NCI-H1436 treated with DMSO at 0.1 percent for 48 hours (cell line): Measurements from ENCODE around the gene FNTB.
"Not testable (repeated sequence)": the region's sequence is repeated elsewhere in the genome, so short reads cannot be mapped to it uniquely, and the experiment has no call there.

Source experiments
- DNase-seq: peaks from one replicate; lab custom pipeline; 2025; lab: John Stamatoyannopoulos, UW

The FNTB gene

DNA sequence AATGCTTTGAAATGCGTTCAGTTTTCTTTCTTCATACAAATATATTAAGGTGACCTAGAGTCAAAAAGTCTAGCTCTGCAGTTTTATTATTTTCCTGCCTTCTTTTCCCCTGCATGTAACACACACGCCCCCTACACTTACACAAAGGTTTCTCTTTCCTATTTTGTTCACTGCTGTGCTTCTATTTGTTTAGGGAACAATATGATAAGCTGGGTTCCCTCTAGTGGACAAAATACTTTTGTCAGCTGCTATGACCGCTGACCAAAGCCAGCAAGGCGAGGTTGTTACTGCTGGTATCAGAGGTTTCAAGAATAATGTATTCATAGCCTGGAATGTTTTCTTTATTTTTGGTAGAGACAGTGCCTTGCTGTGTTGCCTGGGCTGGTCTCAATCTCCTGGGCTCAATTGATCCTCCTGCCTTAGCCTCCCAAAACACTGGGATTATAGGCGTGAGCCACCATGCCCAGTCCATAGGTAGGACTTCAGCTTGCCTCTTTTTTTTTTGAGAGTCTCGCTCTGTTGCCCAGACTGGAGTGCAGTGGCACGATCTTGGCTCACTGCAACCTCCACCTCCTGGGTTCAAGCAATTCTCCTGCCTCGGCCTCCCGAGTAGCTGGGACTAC is 33.4 kb downstream of the FNTB start:
- no peak for DNase-seq

DNA sequence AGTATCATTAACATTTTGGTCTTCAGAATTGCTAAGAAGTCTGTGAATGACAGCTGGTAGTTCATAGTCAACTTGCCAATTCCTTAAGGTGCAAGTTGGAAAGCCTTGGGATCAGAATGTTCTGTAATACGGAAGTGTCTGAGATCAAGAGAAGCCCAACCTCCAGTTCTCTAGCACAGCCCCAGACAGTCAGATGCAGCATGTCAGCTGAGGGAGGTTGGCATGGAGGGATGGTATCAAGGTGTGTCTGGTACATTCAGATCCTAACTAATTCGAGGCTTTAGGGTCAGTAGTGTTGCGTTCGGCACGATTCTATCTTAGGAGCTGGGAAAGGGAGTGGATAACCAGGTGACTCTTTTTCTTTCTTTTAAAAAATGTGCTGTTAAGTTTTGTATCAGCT is 38.3 kb downstream of the FNTB start:
- DNase-seq = no peak

DNA sequence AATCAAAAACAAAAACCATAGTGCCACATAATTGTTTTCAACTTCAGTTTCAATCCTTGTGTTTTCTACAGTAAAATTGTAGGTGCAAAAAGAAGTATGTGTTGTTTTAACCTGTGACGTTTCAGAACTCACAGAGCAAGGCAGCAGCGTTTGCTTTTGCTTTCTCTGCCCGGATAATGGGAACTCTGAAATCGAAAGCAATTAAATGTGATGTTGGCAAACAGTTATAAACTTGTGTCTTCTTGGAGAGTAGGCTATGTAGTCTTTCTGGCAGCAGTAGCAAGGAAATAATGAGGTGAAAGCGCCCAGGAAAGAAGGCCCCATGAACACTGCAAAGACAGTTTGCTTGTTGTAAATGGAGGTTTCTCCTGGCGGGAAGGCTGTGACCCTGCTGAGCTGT is 39.1 kb downstream of the FNTB start:
- no peak for DNase-seq

GRCh38 chr14:65026526-65026925 is 39.8 kb downstream of the FNTB start:
- no peak for DNase-seq

DNA sequence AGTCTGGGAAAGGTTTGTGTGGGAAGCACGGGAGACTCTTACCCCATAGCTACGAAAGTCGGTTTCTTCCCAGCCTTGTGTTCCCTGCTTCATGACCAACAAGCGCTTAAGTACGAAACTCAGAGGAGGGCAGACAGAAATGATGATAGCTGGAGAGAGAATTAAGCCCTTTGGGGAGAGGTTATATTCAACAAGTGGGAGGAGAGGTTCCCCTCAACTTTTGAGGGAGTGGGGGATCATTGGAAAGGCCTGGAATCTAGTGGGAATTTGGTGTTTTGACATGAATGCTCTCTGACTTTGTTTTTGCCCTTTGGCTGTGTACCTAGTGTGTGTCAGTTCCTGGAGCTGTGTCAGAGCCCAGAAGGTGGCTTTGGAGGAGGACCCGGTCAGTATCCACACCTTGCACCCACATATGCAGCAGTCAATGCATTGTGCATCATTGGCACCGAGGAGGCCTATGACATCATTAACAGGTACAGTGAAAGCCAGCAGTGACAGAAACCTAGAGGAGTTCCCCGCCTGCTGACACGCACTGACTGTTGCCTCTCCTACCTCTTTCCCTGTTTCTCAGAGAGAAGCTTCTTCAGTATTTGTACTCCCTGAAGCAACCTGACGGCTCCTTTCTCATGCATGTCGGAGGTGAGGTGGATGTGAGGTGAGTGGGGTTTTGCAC is 40.6 kb downstream of the FNTB start:
- no peak for DNase-seq

GRCh38 chr14:65028937-65029336 is 42.2 kb downstream of the FNTB start:
- no peak for DNase-seq

DNA sequence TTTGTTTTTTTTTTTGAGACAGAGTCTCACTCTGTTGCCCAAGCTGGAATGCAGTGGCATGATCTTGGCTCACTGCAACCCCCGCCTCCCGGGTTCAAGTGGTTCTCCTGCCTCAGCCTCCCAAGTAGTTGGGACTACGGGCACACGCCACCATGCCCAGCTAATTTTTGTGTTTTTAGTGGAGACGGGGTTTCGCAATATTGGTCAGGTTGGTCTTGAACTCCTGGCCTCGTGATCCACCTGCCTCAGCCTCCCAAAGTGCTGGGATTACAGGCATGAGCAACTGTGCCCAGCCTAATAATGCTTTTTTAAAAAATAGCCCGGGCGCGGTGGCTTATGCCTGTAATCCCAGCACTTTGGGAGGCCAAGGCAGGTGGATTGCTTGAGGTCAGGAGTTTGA is 44.6 kb downstream of the FNTB start:
- not testable (repeated sequence) for DNase-seq

DNA sequence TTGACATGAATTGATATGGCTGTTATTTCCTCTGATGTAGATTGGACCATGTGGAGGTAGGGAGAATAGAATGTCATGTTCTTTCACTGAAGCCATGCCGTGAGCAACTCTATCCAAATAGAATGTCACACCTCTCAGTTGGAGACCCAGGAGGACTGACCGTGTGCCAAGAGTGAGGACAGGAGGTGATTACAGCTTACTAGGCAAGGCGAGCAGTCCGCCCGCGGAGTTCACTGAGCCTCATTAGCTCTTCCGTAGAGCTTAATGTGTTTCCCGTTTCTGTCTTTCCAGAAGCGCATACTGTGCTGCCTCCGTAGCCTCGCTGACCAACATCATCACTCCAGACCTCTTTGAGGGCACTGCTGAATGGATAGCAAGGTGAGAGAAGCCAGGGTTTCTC is 45.6 kb downstream of the FNTB start:
- no peak for DNase-seq

- no peak for DNase-seq
These were observed 46.5 kb downstream of the FNTB start for GRCh38 chr14:65033181-65033580.

- DNase-seq = no peak
These were observed 47.3 kb downstream of the FNTB start for GRCh38 chr14:65034021-65034420.

DNA sequence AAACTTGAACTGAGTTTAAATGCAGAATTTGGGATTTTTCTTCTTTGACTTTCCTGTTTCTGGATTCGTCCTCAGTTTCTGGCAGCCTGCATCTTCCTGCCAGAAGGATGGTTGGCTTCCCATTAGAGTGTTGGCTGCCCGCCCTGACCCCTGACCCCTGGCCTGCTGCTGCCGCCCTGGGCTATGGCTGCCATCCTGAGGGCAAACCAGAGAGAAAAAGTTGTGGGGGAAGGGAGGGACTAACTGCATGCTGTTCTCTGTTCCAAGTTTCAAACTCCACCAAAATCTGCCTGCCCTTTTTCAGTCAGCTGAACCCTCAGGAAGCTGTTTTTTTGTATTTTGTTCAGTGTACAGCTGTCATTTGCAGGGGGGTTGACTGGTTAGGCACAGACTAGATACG is 48.4 kb downstream of the FNTB start:
- no peak for DNase-seq

- DNase-seq = no peak
These were observed 52.3 kb downstream of the FNTB start for GRCh38 chr14:65038966-65039365.

DNA sequence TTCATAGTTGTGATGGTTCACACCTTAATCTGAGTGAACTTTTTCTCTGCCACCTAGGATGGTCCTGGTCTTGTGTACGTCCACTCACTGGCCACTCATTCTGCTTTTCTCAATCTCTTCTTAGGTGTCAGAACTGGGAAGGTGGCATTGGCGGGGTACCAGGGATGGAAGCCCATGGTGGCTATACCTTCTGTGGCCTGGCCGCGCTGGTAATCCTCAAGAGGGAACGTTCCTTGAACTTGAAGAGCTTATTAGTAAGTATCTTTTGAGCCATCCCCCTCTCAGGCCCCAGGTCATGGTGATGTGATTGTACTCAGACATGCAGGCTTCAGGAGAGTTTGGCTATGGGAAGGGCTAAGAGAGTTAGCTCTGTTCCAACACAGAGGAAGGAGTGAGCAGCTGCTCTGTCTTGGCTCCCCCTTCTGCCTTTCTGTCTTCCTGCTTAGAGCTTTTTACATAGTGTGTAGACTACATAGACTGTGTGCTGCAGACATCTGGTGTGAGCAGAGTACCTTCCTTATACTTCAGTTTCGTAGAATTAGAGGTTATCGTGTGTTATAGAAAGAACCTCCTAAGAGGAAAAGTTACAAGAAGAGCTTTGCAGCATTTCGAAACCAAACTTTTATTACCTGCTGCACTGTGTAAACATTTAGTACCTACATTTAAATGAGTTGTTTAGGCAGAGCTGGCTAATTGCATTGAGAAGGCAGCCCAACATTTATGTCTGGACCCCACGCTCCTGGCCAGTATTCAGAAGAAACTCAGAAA is 54.2 kb downstream of the FNTB start:
- DNase-seq = no peak

GRCh38 chr14:65041434-65041915 is 54.8 kb downstream of the FNTB start:
- no peak for DNase-seq

- DNase-seq = no peak
These were observed 55.6 kb downstream of the FNTB start for GRCh38 chr14:65042296-65042695.

GRCh38 chr14:65042731-65043372 is 56.2 kb downstream of the FNTB start:
- no peak for DNase-seq

- no peak for DNase-seq
These were observed 57.3 kb downstream of the FNTB start for GRCh38 chr14:65043893-65044595.

DNA sequence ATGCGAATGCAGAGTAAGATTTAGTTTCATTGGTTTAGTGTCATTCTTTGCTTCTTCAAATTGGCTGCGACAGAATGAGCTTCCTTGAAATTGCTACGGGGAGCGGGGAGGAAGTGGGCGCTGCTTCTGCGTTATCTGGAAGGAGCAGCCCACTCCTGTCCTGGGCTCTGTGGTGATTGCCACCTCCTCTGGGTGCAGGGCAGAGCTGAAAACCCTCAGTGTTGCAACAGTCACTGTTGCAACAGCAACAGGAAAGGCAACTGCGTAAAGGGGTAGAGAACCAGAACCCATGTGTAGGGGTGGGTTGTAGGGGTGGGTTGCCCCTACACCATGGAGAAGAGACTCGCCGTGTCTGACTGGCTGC is 57.9 kb downstream of the FNTB start:
- DNase-seq = no peak

GRCh38 chr14:65045006-65045405 is 58.3 kb downstream of the FNTB start:
- no peak for DNase-seq

DNA sequence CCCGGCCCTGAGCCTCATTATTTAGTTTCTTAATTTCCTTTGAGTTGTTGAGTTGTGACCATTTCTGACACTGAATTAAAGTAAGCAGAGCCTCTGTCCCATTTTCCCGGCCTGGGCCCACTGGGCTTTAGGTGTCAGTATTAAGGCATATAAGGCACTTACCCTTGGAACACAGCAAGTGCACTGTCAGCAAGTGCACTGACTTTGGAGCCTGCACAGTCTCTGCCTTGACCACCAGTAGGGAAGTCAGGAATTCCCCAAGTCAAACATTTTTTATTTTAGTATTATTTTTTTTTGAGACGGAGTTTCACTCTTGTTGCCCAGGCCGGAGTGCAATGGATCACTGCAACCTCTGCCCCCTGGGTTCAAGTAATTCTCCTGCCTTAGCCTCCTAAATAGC is 59.0 kb downstream of the FNTB start:
- no peak for DNase-seq

DNA sequence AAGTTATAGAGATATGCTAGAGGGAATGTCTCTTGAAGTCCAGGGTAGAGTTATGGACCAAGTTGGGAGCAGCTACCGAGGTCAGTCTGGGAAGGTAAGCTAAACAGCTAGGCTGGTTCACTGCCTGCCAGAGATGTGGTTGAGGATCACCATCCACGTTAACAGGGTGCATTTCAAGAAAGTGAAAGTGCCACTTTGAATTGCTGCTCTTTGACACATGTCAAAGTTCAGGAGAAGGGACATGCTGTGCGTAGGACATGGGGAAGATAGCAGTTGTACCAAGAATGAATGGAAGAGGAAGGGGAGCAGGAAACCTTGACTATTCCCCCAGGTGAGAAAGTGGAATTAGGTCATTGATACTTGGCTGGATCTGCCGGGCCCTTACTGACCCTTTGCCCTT is 66.1 kb downstream of the FNTB start:
- DNase-seq = no peak

GRCh38 chr14:65053466-65053865 is 66.8 kb downstream of the FNTB start:
- no peak for DNase-seq
